ENCODE data around the gene COL27A1. TPM values are rescaled to one million over a fixed set of nuclear protein-coding genes. Genes with fewer than 3 reads are reported as not detected.

Gene COL27A1
- total and polyA plus RNA-seq, 7 donors = 1.4 to 13.3 (median 4.3) TPM

DNA sequence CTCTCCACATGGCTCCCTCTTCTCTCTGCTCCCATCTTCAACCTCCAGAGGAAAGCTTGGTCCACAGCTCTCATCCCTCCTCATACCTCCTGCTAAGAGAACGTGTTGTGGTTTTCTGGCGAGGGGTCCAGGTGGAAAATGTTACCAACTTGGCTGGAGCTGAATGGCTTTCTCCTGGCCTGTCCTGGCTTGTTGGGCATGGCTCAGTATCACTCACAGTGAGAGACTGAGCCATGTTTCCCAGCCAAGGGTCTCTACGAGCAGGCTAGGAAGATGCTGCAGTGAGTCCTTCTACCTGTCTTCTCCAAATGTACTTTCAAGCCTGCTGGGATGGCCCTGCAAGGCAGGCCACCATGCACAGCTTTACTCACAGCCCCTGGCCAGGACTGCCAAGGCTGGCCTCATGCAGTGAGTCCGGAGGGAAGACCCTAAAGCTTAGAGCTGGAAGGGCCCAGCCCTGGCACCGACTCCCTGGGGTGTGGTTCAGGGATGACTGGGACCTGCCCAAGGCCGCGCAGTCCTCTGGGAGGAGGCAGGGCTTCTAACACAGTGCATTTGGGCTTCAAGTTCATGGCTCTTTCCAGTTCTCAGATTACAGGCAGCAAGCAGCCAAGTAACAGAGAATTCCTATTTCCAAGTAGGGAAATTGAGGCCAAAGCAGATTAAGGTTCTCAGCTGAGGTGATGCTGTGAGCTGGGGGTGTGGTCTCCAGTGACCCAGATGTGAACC is 59.5 kb downstream of the COL27A1 start:
- intact Hi-C loops (cut with DNase I) = loop anchor here (5.0 kb wide), 2 partner anchors 32 to 38 kb away; no protein-coding TSS in a partner anchor
- TF ChIP-seq POLR2A (IDR thresholded peaks at IDR 0.05) = no peak
- TF ChIP-seq, protein P1, sequence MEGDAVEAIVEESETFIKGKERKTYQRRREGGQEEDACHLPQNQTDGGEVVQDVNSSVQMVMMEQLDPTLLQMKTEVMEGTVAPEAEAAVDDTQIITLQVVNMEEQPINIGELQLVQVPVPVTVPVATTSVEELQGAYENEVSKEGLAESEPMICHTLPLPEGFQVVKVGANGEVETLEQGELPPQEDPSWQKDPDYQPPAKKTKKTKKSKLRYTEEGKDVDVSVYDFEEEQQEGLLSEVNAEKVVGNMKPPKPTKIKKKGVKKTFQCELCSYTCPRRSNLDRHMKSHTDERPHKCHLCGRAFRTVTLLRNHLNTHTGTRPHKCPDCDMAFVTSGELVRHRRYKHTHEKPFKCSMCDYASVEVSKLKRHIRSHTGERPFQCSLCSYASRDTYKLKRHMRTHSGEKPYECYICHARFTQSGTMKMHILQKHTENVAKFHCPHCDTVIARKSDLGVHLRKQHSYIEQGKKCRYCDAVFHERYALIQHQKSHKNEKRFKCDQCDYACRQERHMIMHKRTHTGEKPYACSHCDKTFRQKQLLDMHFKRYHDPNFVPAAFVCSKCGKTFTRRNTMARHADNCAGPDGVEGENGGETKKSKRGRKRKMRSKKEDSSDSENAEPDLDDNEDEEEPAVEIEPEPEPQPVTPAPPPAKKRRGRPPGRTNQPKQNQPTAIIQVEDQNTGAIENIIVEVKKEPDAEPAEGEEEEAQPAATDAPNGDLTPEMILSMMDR (IDR thresholded peaks at IDR 0.05) = no peak
- TF ChIP-seq EP300 (IDR thresholded peaks at IDR 0.05) = no peak
- no peak for TF ChIP-seq POLR2AphosphoS5 (IDR thresholded peaks at IDR 0.05)
- Histone ChIP-seq H3K4me3 (no peak overlapping the region), H3K4me1 (peaks cover 0 to 26% (median 18%) of the 10 kb centered on the region in 4 donors), H3K27me3 (no peaks in the 10 kb centered on the region), H3K27ac (no peak overlapping the region), H3K36me3 (no peaks in the 10 kb centered on the region), H3K9me3 (no peaks in the 10 kb centered on the region)
- DNase-seq = no peak
- WGBS, 2 donors = 70 to 80% methylated on average over 7 of the region's 7 CpGs

DNA sequence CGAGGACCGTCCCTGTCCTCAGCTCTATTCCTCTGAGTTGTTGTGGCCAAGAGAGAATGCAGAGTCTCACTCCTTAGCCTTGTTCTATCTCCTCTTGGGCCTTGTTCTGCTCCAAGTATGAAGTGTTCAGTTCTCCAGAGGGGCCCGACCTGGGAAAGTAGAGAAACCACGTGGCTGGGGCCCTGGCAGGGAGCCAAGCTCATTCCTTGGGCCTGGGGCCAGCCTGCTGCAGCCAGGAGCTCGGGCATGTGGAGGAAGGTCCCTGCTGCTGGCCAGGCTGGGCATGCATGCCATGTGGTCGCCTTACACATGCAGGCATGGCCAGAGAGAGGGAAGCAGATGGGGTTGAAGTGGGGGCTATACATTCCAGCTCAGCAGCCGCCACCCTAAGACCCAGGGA is 60.7 kb downstream of the COL27A1 start:
- Histone ChIP-seq H3K4me3 (no peak overlapping the region), H3K4me1 (peaks cover 0 to 34% (median 25%) of the 10 kb centered on the region in 4 donors), H3K27ac (peak overlapping the region in 2 of 4 donors; percentile 20 to 52), H3K9me3 (no peaks in the 10 kb centered on the region), H3K27me3 (no peaks in the 10 kb centered on the region), H3K36me3 (no peaks in the 10 kb centered on the region)
- intact Hi-C loops (cut with DNase I) = loop anchor here (5.0 kb wide), 1 partner anchor 39 kb away; no protein-coding TSS in a partner anchor
- TF ChIP-seq POLR2A (IDR thresholded peaks at IDR 0.05) (no peak), EP300 (IDR thresholded peaks at IDR 0.05) (no peak), POLR2AphosphoS5 (IDR thresholded peaks at IDR 0.05) (no peak)
- TF ChIP-seq, protein P1 (IDR thresholded peaks at IDR 0.05) = no peak
- 54 to 55% methylated on average over 7 of the region's 7 CpGs for WGBS, 2 donors
- DNase-seq = no peak

DNA sequence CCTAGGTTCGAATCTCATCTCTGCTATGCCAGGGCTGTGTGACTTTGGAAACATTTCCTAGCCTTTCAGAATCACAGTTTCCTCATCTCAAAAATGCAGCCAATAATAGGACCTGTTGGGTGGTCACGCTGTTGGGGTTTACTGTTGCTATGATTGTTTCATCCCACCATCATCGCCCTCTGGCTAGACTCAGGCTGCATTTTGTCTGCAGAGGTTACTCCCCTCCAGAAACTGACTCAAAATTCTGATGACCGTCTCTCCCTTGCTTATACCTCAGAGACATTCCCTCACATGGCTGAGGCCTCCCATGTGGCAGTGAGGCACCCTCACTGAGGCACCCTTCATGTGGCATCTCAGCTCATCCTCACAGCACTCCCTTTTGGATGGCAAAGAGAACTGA is 61.6 kb downstream of the COL27A1 start:
- Histone ChIP-seq H3K36me3 (no peaks in the 10 kb centered on the region), H3K4me3 (no peak overlapping the region), H3K4me1 (peaks cover 0 to 34% (median 25%) of the 10 kb centered on the region in 4 donors), H3K9me3 (no peaks in the 10 kb centered on the region), H3K27me3 (no peaks in the 10 kb centered on the region), H3K27ac (no peak overlapping the region)
- no peak for DNase-seq
- TF ChIP-seq POLR2A (IDR thresholded peaks at IDR 0.05) (no peak), POLR2AphosphoS5 (IDR thresholded peaks at IDR 0.05) (no peak), EP300 (IDR thresholded peaks at IDR 0.05) (no peak)
- TF ChIP-seq, protein P1 (IDR thresholded peaks at IDR 0.05) = no peak
- intact Hi-C loops (cut with DNase I) = loop anchor here (5.0 kb wide), 1 partner anchor 40 kb away; no protein-coding TSS in a partner anchor
- WGBS, 2 donors = 90 to 91% methylated on average over 4 of the region's 4 CpGs

DNA sequence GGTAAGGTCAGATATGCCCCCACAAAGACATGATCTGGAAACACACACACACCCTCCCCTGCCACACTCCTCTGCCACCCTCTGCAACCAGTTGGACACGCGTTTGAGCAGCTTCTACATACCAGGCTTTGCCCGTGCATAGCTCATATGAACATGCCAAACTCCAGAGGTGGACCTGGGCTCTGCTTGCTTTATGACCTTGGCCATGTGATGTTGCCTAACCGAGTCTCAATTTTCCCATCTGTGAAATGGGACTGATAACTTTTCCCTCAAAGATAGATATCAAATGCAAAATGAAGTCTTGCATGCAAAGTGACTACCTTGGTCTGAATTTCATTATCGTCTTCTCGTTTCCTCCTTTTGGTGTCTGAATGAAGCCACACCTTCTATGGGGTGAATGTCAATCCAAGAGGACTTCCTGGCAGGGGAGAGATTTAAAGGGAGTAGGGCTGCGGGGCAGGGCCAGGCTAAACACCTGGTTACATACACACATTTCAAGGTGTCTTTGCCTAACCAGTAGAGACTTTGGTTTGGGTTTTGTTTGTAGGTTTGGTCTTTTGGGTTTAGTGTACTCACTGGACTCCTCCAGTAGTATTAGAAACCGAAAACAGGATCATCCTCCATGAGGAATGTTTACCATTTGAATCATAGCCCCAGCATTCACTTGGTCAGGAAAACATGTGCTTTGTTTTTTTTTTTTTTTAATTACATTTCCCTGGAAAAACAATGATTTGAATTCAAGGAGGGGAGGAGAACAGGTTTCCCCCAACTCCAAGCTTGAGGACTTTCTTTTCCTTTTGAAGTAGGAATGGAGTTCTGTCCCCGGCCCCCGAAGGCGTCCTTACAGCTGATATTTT is 63.2 kb downstream of the COL27A1 start:
- intact Hi-C loops (cut with DNase I) = loop anchor here (5.0 kb wide), 1 partner anchor 41 kb away; no protein-coding TSS in a partner anchor
- Histone ChIP-seq H3K4me1 (peaks cover 0 to 34% (median 25%) of the 10 kb centered on the region in 4 donors), H3K27me3 (no peaks in the 10 kb centered on the region), H3K4me3 (no peak overlapping the region), H3K9me3 (no peaks in the 10 kb centered on the region), H3K36me3 (no peaks in the 10 kb centered on the region), H3K27ac (no peak overlapping the region)
- DNase-seq = no peak
- WGBS, 2 donors = 85 to 87% methylated on average over 11 of the region's 11 CpGs
- TF ChIP-seq, protein P1 (IDR thresholded peaks at IDR 0.05) = no peak
- TF ChIP-seq EP300 (IDR thresholded peaks at IDR 0.05) = no peak
- TF ChIP-seq POLR2AphosphoS5 (IDR thresholded peaks at IDR 0.05) = no peak
- TF ChIP-seq POLR2A (IDR thresholded peaks at IDR 0.05) = no peak
